ENCODE data around the gene EPM2A. TPM values are rescaled to one million over a fixed set of nuclear protein-coding genes. Genes with fewer than 3 reads are reported as not detected.

The EPM2A gene
- total RNA-seq, 1 experiment from 2014 or later, result 5.7 TPM

DNA sequence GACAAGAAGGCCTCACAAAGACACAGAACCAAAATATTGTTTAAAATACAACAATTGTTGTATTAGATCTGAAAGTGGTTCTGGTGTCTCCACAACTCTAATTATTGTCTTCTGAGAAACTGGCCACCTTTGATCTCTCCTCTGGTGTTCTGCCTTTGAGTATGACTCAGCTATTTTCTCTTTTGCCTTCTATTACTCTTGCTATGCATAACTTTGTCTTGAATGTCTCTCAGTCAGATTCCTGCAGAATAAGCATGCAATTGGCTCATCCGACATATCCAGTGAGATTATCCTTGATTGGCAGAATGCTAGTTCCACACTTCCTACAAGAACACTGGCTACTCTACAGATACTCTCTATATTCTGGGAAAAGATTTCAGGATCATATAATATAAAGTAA is 14.3 kb upstream of the EPM2A start:
- TF ChIP-seq, protein P1, sequence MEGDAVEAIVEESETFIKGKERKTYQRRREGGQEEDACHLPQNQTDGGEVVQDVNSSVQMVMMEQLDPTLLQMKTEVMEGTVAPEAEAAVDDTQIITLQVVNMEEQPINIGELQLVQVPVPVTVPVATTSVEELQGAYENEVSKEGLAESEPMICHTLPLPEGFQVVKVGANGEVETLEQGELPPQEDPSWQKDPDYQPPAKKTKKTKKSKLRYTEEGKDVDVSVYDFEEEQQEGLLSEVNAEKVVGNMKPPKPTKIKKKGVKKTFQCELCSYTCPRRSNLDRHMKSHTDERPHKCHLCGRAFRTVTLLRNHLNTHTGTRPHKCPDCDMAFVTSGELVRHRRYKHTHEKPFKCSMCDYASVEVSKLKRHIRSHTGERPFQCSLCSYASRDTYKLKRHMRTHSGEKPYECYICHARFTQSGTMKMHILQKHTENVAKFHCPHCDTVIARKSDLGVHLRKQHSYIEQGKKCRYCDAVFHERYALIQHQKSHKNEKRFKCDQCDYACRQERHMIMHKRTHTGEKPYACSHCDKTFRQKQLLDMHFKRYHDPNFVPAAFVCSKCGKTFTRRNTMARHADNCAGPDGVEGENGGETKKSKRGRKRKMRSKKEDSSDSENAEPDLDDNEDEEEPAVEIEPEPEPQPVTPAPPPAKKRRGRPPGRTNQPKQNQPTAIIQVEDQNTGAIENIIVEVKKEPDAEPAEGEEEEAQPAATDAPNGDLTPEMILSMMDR (IDR thresholded peaks at IDR 0.05), result no peak
- no peak for TF ChIP-seq TCF7L2 (IDR thresholded peaks at IDR 0.05; ENCODE audit: low read depth, low read length)
- ATAC-seq (no peak), DNase-seq (ENCODE audit: low read depth, low spot score) (no peak)
- Histone ChIP-seq H3K27ac (ENCODE audit: low read length) (no peak overlapping the region), H3K9me3 (ENCODE audit: control insufficient read depth, insufficient read depth, low read depth, low read length) (no peaks in the 10 kb centered on the region), H3K4me3 (ENCODE audit: low read depth in 2 of 2, low read length in 2 of 2) (no peak overlapping the region), H3K36me3 (ENCODE audit: control insufficient read depth, insufficient read depth, low read length) (no peaks in the 10 kb centered on the region), H3K4me1 (ENCODE audit: control insufficient read depth, insufficient read depth, low read length) (no peaks in the 10 kb centered on the region), H3K27me3 (ENCODE audit: control insufficient read depth, insufficient read depth, low read length) (no peaks in the 10 kb centered on the region)
- in situ Hi-C loops (cut with HindIII; ENCODE audit: low pct_unique_long_range_greater_than_20kb, low sequenced_read_pairs) (no loop called here), intact Hi-C loops (cut with micrococcal nuclease; ENCODE audit: unreplicated experiment) (no loop called here)
- POLR2A ChIA-PET, result no interaction called here
- BruUV-seq (replicated peaks), result no TSS peak
- CTCF ChIA-PET, result no interaction called here

DNA sequence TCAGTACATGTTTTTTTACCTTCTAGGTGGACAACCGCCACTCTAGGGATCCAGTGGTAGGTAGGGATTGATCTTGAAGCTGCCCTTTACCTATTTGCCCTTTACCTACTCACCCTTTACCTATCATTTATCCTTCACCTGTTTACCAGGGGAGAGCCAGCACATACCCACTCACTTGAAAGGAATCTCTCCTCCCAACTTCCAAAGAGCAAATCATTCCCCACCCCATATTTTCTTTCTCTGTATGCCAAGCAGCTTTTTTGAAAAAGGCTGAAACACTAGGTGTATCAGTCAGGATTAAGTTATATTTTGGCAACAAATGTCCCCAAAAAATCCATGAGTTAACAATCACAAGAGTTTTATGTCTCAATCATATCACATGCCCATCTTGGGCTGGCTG is 10.5 kb upstream of the EPM2A start:
- Histone ChIP-seq H3K4me3 (ENCODE audit: low read depth in 2 of 2, low read length in 2 of 2) (no peak overlapping the region), H3K27me3 (ENCODE audit: control insufficient read depth, insufficient read depth, low read length) (no peaks in the 10 kb centered on the region), H3K9me3 (ENCODE audit: control insufficient read depth, insufficient read depth, low read depth, low read length) (no peaks in the 10 kb centered on the region), H3K27ac (ENCODE audit: low read length) (no peak overlapping the region), H3K4me1 (ENCODE audit: control insufficient read depth, insufficient read depth, low read length) (no peaks in the 10 kb centered on the region), H3K36me3 (ENCODE audit: control insufficient read depth, insufficient read depth, low read length) (no peaks in the 10 kb centered on the region)
- DNase-seq (ENCODE audit: low read depth, low spot score) (no peak), ATAC-seq (no peak)
- in situ Hi-C loops (cut with HindIII; ENCODE audit: low pct_unique_long_range_greater_than_20kb, low sequenced_read_pairs), result no loop called here
- TF ChIP-seq SIN3A (IDR thresholded peaks at IDR 0.05; ENCODE audit: borderline replicate concordance, insufficient read depth, low read depth, low read length) (no peak), TCF7L2 (IDR thresholded peaks at IDR 0.05; ENCODE audit: low read depth, low read length) (no peak), REST (IDR thresholded peaks at IDR 0.05; ENCODE audit: insufficient read depth in 1 of 2, low read depth in 2 of 2, low read length in 1 of 2) (no peak), POLR2AphosphoS5 (IDR thresholded peaks at IDR 0.05; ENCODE audit: low read depth, low read length) (no peak)
- TF ChIP-seq, protein P1 (IDR thresholded peaks at IDR 0.05), result no peak
- BruUV-seq (replicated peaks), result no TSS peak
- POLR2A ChIA-PET, result no interaction called here
- intact Hi-C loops (cut with micrococcal nuclease; ENCODE audit: unreplicated experiment), result no loop called here
- CTCF ChIA-PET, result no interaction called here

GRCh38 chr6:145744619-145745018 is 9.3 kb upstream of the EPM2A start:
- DNase-seq (ENCODE audit: low read depth, low spot score), result no peak

More at GRCh38 chr6:145744619-145745018, 9.3 kb upstream of the EPM2A start:
- Histone ChIP-seq H3K9me3 (ENCODE audit: control insufficient read depth, insufficient read depth, low read depth, low read length) (no peaks in the 10 kb centered on the region), H3K4me3 (ENCODE audit: low read depth in 2 of 2, low read length in 2 of 2) (no peak overlapping the region), H3K27me3 (ENCODE audit: control insufficient read depth, insufficient read depth, low read length) (no peaks in the 10 kb centered on the region), H3K4me1 (ENCODE audit: control insufficient read depth, insufficient read depth, low read length) (no peaks in the 10 kb centered on the region), H3K36me3 (ENCODE audit: control insufficient read depth, insufficient read depth, low read length) (no peaks in the 10 kb centered on the region), H3K27ac (ENCODE audit: low read length) (no peak overlapping the region)
- no peak for ATAC-seq
- ChIA-PET POLR2A (no interaction called here), CTCF (no interaction called here)
- intact Hi-C loops (cut with micrococcal nuclease; ENCODE audit: unreplicated experiment), result no loop called here
- no TSS peak for BruUV-seq (replicated peaks)
- in situ Hi-C loops (cut with HindIII; ENCODE audit: low pct_unique_long_range_greater_than_20kb, low sequenced_read_pairs), result no loop called here
- TF ChIP-seq, protein P1 (IDR thresholded peaks at IDR 0.05), result no peak
- TF ChIP-seq SIN3A (IDR thresholded peaks at IDR 0.05; ENCODE audit: borderline replicate concordance, insufficient read depth, low read depth, low read length) (no peak), TCF7L2 (IDR thresholded peaks at IDR 0.05; ENCODE audit: low read depth, low read length) (no peak), REST (IDR thresholded peaks at IDR 0.05; ENCODE audit: insufficient read depth in 1 of 2, low read depth in 2 of 2, low read length in 1 of 2) (no peak), POLR2AphosphoS5 (IDR thresholded peaks at IDR 0.05; ENCODE audit: low read depth, low read length) (no peak)
